ENCODE measurements around the gene HMCN1. TPM values are rescaled to one million over a fixed set of nuclear protein-coding genes. Genes with fewer than 3 reads are reported as not detected.

Gene HMCN1
- total RNA-seq, 1 experiment from 2014 or later: 0.15 TPM

DNA sequence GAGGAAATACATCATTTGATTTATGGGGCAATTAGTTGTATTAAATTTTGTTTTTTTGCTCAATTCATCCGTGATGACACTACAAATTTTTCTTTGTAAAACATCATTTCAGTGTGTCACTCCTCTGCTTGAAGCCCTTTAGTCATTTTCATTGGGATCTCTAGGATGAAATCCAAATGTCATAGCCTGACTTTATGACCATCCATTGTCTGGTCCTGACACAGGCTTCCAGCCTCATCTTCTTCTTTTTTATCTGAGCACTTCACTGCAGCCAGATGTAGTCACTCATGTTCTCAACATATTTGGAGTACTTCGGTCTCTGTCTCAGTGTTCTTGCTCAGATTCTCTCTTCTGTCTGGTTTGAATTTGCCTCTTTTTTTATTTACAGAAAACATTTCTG, 173.1 kb downstream of the HMCN1 start:
- no peak for DNase-seq (ENCODE audit: low spot score)

DNA sequence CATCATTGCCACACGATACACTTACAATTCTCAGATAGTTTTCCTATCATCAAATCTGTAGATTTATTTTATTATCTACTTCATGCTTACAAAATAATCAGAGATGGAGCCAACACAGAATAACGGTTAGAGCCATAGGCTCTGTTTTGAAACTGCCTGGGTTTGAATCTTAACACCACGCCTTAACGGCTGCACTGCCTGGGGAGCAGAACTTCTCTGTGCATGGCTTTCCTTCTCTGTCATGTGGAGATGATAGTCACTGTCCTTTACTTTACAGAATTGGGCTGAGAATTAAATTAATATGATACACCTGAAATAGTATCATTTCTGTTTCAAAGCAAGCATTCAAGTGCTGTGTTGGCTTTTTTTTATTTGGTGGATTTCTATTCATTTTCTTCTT, 177.8 kb downstream of the HMCN1 start:
- no peak for DNase-seq (ENCODE audit: low spot score)

DNA sequence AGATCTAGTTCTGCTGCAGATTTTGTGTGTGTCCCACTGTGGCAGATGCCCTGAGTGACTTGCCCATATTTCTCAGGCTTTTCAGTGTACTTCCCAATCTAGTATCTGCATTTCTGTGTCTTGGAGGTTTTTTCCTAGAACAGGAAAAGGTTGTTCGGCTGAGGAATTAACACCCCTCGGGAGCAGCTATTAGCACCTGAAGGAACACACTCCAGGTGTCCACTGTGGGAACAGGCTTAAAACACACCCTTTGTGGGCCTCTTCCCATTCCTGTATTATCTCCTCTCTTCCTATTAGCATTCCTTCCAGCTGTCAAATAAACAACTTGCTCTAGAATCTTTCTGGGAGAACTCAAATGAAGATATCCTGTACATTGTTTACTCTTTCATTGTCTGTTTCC, 178.3 kb downstream of the HMCN1 start:
- DNase-seq (ENCODE audit: low spot score): no peak

DNA sequence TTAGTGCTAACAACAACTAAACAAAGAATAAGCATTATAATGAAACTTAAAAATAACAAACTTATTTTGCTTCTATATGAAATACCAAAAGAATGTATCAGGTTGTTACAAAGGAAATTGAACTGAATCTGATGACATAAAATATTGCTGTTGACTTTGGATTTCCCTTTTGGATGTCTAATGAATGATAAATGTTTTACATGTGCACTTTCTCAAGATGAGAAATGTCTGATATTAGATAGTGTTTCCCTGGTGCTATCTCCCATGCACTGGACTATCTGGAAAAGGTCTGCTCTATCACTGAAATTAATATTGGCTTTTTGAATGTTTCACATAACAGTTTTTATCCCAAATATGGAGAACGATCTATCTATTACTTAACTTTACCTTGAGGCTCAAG, 179.9 kb downstream of the HMCN1 start:
- no peak for DNase-seq (ENCODE audit: low spot score)

- DNase-seq (ENCODE audit: low spot score): no peak
These were observed 182.7 kb downstream of the HMCN1 start for GRCh38 chr1:185916861-185917260.

DNA sequence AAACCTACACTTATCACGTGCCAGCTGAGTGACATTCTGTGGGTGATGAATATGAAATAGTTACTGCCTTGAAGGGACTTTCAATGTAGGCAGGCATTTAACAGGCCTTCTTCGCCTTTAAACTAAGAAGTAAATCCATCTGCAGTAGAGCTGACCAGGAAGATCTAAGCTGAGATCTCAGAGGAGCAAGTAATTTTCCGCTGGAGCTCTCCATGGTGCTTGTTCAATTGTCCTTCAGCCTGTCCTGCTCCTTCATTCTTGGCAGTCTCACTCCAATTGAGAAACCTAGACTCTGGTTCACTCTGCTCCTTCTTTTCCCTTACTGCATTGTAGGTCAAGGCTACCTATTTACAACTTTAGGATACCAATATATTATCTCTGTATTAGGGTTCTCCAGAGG, 183.5 kb downstream of the HMCN1 start:
- peak; percentile 59 for DNase-seq (ENCODE audit: low spot score)

- DNase-seq (ENCODE audit: low spot score): no peak
These were observed 186.4 kb downstream of the HMCN1 start for GRCh38 chr1:185920602-185921001.

- no peak for DNase-seq (ENCODE audit: low spot score)
These were observed 187.4 kb downstream of the HMCN1 start for GRCh38 chr1:185921636-185922035.

GRCh38 chr1:185926588-185926987, 192.4 kb downstream of the HMCN1 start:
- DNase-seq (ENCODE audit: low spot score): no peak

DNA sequence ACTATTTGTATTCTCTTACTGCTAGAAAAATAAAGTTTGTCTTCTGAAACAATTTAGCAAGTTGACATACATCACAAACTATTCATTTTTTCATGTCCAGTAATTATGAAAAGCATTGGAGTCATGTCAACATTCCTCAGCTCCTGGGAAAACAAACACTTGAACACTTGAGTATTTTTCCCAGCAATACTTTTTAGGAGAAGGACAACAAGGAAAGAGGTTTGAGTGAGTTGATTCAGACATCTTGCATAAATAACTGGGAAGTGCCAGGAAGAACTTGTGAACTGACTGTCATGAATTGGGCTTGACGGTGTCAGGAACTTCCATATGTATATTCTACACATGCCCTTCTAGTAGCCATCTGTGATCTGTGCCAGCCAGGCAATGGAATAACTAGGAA, 195.6 kb downstream of the HMCN1 start:
- DNase-seq (ENCODE audit: low spot score): no peak

DNA sequence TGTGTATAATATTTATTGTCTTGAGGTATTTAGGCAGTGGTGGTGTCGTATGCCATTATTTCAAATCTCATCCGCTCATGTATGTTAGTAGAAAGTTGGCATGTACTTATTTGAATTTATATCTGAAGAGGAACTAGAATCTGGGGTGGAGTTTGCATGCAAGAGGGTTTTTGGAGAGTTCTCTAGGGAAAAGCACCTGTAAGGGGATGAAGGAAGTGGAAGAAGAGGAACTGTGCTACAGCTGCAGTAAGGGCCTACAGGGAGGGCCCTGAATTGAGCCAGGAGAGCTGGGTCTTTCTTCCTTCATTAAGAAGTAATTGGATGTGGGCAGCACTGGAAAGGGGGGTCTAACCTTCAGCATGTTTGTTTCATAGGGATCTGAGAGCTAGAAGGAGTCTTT, 197.2 kb downstream of the HMCN1 start:
- no peak for DNase-seq (ENCODE audit: low spot score)

DNA sequence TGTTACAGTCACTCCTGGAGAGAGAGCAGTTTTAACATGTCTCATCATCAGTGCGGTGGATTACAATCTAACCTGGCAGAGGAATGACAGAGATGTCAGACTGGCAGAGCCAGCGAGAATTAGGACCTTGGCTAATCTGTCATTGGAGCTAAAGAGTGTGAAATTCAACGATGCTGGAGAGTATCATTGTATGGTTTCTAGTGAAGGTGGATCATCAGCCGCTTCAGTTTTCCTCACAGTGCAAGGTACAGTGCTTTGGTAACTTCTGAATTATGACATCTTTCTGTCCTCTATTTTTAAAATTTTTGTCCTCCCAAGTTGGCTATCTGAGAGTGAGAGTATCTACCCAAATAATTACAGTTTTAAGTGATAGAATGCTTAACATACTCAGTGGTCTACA, 199.4 kb downstream of the HMCN1 start:
- DNase-seq (ENCODE audit: low spot score): no peak

GRCh38 chr1:185934476-185935189, 200.4 kb downstream of the HMCN1 start:
- no peak for DNase-seq (ENCODE audit: low spot score)

DNA sequence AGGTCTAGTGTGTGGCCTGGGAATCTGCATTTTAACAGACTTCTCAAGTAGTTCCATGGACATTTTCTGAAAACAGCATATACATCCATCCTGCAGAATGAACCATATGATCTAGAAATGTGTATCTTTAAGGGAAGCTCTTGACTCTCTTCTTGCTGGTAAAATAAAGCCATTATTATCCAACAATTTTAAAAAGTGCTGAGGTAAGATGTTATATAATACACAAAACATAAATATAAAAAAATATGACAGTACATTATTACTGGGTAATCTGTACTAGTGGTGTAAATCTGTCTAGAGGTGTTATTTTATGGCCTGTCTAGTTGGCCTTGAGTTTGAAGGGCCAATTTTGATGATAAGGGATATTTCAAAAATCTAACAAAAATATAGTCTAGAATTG, 201.2 kb downstream of the HMCN1 start:
- DNase-seq (ENCODE audit: low spot score): no peak

DNA sequence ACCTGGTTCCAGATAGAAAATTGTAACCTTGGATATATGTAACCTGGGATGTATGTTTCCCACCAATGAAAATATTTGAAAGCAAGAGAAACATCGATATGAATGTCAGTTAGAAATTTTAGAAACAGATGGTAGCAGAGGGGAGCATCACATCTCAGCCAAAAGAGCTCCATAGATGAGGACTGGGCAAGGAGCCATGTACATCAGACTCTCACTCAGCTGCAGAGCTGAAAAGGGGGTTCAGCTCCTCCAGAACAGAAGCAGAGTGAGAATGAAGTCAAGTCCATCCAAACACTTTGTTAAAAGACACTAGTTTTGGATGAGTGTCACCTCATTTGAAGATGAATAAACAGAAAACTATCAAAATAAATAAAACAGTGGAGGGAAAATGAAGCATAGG, 202.4 kb downstream of the HMCN1 start:
- DNase-seq (ENCODE audit: low spot score): no peak

GRCh38 chr1:185938396-185938795, 204.2 kb downstream of the HMCN1 start:
- DNase-seq (ENCODE audit: low spot score): no peak

DNA sequence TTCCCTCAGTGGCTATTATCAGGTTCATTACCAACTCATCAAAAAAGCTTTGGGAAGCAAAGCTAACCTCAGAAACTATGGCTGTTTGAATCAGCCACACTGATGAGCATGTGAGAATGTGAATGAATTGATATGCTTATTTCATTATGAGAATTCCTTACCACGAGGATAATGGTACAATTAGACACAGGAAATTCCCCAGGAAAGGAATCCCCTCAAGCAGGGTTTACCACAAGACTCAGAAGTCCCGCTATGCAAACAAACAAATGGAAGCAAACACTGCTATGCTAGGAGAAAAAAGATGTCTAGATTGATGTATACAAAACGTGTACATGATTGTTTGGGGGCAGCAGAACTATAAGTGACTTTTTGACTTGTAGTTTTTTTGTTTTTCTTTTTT, 205.0 kb downstream of the HMCN1 start:
- DNase-seq (ENCODE audit: low spot score): no peak

- DNase-seq (ENCODE audit: low spot score): no peak
These were observed 208.8 kb downstream of the HMCN1 start for GRCh38 chr1:185942961-185943360.

DNA sequence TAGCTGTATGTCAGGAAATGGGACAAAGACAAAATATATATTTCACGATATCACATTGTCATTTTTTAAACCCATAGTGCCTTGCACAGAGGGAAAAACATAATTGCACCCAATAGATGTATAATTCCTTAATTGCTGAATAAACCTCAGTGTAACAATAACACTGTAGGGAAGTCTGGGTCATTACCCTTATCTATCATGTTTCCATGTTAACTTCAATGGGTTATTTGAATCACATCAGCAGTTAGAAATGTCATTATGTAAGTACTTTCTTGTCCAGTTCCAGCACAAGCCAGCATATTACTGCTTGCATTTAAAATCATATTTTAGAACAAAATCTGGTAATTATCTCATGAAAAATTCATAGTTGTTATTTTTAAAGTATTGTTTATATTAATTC, 222.7 kb downstream of the HMCN1 start:
- DNase-seq (ENCODE audit: low spot score): no peak

- no peak for DNase-seq (ENCODE audit: low spot score)
These were observed 223.5 kb downstream of the HMCN1 start for GRCh38 chr1:185957441-185958363.

DNA sequence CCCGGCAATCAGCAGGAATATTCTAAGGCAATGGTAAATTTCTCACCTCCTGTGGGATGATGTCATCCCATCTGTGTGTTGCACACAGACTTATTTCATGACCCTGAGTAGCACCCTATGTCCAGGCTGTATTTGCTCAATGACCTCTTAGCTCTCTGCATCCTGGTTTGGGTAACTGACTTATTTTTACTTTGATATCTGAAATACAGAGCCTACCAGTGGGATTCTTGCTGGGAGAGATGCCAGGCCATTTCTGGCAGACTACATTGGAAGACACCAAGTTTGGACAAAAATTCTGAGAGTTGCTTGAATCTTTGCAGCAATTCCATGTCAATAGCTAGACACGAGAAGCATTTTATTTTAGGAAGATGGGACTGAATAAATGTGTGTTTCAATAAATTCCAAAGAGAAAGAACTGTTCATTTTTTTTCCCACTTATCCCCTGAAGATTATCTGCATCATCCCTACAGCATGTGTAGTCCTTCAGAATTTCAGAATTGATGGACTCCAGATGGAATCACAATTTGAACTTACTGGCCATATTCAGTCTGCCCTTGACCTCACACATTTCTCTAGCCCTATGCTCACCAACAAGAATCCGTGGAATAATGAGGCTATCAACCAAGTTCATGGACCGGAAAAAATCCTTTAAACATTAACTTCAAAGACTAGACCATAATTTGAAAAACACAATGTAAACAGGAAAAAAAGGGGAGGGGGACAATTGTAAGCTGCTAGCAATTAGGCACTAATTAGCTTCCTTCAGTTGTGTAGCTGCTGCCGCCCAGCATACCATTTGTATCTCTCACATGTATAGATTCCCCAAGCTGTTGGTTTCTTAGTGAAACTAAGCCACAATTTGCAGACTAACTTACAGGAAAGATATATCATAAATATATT, 226.5 kb downstream of the HMCN1 start:
- DNase-seq (ENCODE audit: low spot score): no peak

GRCh38 chr1:185961664-185962063, 227.5 kb downstream of the HMCN1 start:
- no peak for DNase-seq (ENCODE audit: low spot score)

Data from HT-29 (cell line).